Thyroid gland (tissue), 4 donors: ENCODE results near the gene DHX58. TPM values are rescaled to one million over a fixed set of nuclear protein-coding genes. Genes with fewer than 3 reads are reported as not detected.
A peak's percentile ranks its signal among the peaks of the same experiment; 100 is the strongest.

Experiments used
- DNase-seq, 2 donors: peaks; one replicate each; pipeline ENCODE4 v3.0.0-alpha.2; 2019
- H3K27ac ChIP-seq, 3 donors: fragments of 200-600 bp; sonication (generic); 1 replicate in 2 of 3; 2 replicates in 1 of 3; pipeline ENCODE4 v1.5.1; 2016 to 2019; ENCODE audit warnings: mild to moderate bottlenecking in 1 of 3, moderate library complexity in 1 of 3
- H3K27me3 ChIP-seq: fragments of 200-600 bp; sonication (generic); one replicate; pipeline ENCODE4 v1.5.1; 2019
- H3K36me3 ChIP-seq, 2 donors: fragments of 200-600 bp; sonication (generic); one replicate each; pipeline ENCODE4 v1.5.1; 2016 to 2019
- H3K4me1 ChIP-seq, 2 donors: fragments of 200-600 bp; sonication (generic); one replicate each; pipeline ENCODE4 v1.5.1; 2017 to 2019
- H3K4me3 ChIP-seq, 3 donors: fragments of 200-600 bp; sonication (generic); replicated peaks in 1 of 3; 1 replicate in 2 of 3; 2 replicates in 1 of 3; pipeline ENCODE4 v1.5.1; 2016; ENCODE audit warnings: mild to moderate bottlenecking in 1 of 3
- H3K9me3 ChIP-seq: fragments of 200-600 bp; sonication (generic); one replicate; pipeline ENCODE4 v1.5.1; 2017
- POLR2A ChIP-seq, 2 donors: fragments of 450-650 bp; IDR thresholded peaks; one replicate each; pipeline ENCODE4 v1.6.1; 2017; ENCODE audit warnings: antibody characterized with exemption in 2 of 2, mild to moderate bottlenecking in 2 of 2, moderate library complexity in 1 of 2
- WGBS, 2 donors: methylation state at CpG; one replicate each; pipeline ENCODE4 v1.1.5; 2017; 5-methylcytosine and 5-hydroxymethylcytosine counted together
- intact Hi-C: fragments of 100-400 bp; cut with DNase I; formaldehyde crosslinking; loops from one replicate; pipeline ENCODE4 v1.15.1; 2023
- total RNA-seq, 4 donors: library from RNA; depleted of rRNA; stranded (reverse); fragments of >200 nt; gene quantifications; one replicate each; pipeline ENCODE4 v1.2.3, GENCODE V29; 2016
- TF ChIP-seq, protein P1 (sequence below), 6 experiments: fragments of 200-600 bp in 3 of 6; fragments of 450-650 bp in 3 of 6; sonication (generic) in 3 of 6; IDR thresholded peaks; one replicate each; pipeline ENCODE4 v1.5.1; 2016 to 2019; ENCODE audit warnings: antibody characterized with exemption in 6 of 6, mild to moderate bottlenecking in 2 of 6, inconsistent platforms in 1 of 6, moderate library complexity in 1 of 6

The DHX58 gene
- total RNA-seq, result 10 to 100 TPM in 2 of 4 donors, 1 to 10 TPM in 2; 6.4 to 12.9 (median 9.7) TPM

DNA sequence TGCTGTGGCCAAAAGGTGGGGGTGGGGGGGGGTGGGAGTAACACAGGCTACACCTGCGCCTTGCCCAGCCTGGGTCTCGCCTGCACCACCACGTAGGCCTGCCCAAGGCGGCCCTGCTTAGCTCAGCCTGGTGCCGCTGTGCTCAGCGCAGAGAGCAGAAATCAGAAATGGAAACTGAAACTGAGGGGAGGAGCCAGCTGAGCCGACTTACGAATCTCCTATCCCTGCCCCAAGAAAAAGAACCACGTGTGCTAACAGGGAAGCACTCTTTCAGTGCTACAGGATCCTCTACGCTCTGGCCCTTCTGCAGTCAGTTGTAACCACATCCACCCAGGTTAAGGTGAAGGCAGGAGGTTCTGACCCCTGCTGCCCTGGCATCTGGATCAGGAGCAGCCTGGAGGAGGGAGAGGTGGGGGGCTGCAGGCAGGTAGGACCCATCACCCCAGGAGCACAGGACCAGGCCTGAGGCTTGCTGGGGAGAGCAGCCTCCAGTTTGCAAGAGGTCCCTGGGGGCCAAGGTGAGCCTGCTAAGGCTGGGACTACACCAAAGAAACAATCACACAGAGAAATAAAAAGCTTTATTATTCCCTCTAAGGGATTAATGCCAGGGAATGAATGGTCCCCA lies at the start of gene DHX58:
DHX58 (minus strand) TSS at position 163 of the 625 bp plus-strand sequence. CDS start 822 bp downstream, outside the sequence.
- TF ChIP-seq POLR2A (IDR thresholded peaks at IDR 0.05), result peak in 1 of 2 donors; percentile 56
- TF ChIP-seq, protein P1, sequence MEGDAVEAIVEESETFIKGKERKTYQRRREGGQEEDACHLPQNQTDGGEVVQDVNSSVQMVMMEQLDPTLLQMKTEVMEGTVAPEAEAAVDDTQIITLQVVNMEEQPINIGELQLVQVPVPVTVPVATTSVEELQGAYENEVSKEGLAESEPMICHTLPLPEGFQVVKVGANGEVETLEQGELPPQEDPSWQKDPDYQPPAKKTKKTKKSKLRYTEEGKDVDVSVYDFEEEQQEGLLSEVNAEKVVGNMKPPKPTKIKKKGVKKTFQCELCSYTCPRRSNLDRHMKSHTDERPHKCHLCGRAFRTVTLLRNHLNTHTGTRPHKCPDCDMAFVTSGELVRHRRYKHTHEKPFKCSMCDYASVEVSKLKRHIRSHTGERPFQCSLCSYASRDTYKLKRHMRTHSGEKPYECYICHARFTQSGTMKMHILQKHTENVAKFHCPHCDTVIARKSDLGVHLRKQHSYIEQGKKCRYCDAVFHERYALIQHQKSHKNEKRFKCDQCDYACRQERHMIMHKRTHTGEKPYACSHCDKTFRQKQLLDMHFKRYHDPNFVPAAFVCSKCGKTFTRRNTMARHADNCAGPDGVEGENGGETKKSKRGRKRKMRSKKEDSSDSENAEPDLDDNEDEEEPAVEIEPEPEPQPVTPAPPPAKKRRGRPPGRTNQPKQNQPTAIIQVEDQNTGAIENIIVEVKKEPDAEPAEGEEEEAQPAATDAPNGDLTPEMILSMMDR (IDR thresholded peaks at IDR 0.05), result no peak
- Histone ChIP-seq H3K27me3 (no peaks in the 10 kb centered on the region), H3K4me3 (peak within 1 kb of the TSS; percentile 4 to 41 (median 24)), H3K9me3 (no peaks in the 10 kb centered on the region), H3K36me3 (no peaks in the 10 kb centered on the region), H3K27ac (peak within 1 kb of the TSS; percentile 71 to 88 (median 83)), H3K4me1 (peaks cover 13 to 21% of the 10 kb centered on the region in 2 donors)
- DNase-seq, result peak; percentile 71 to 79
- 36 to 40% methylated on average over 6 to 10 of the region's 10 CpGs for WGBS, 2 donors
- intact Hi-C loops, result no loop called here

DNA sequence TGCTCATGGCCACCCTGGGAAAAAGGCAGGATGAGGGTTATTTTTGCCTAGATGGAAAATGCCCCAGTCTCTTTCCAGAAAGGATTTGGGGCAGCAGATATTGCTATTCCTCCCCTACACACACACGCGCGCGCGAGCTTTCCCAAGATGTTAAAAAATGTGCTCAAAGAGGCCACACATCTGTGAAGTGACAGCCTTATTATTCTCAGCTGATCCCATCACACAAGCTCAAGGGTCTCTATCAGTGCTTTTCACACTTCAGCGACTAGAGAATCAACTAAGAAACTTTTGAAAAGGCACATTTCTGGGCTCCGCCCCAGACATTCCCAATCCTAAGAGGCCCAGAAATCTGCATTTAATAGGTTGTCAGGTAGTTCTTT lies 48.0 kb upstream of the DHX58 start:
- TF ChIP-seq POLR2A (IDR thresholded peaks at IDR 0.05), result no peak
- TF ChIP-seq, protein P1 (IDR thresholded peaks at IDR 0.05), result no peak
- WGBS, 2 donors, result 76 to 79% methylated on average over 7 of the region's 7 CpGs

DNA sequence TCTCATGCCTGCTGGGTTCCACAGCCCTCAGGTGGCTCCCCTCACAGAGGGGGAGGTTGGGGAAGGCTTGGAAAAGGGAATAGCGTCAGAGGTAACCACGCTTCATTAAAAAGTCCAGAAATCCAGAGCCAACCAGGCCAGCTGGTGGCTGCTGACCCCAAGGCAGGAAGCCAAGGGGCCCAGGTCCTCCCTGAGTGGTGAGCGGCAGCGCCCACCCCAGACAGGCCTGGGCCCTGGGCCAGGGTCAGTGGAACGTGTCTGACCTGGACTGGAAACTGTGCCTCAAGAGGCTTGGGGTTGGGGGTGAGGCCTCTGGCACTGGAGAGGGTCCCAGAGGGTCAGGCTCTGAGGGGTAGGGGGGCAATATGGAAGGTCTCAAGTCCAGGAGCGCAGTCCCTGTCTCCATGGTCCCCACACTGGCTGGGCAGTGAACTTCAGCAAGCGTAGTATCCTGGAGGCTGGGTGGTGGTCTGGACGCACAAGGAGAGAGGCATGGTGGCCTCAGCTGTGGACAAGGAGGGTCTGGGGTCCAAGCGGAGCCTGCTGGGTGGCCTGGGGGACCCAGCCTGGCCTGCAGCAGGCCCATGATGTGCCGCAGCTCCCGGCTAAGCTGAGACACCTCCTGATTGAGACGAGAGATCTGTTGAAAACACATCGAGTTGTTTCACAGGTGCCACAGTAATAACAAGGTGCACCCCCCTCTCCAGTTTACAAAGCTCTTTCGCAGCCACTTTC lies 47.4 kb upstream of the DHX58 start:
- no peak overlapping the region for H3K4me3 ChIP-seq
- peak; percentile 67 for DNase-seq
- 36 to 49% methylated on average over 6 to 14 of the region's 14 CpGs for WGBS, 2 donors
- H3K27me3 ChIP-seq, result no peaks in the 10 kb centered on the region
- intact Hi-C loops, result loop anchor here (10.0 kb wide), 1 partner anchor 45 kb away; no protein-coding TSS in a partner anchor
- H3K27ac ChIP-seq, result peak overlapping the region; percentile 23 to 56 (median 24)
- peaks cover 14 to 15% of the 10 kb centered on the region in 2 donors for H3K4me1 ChIP-seq
- no peaks in the 10 kb centered on the region for H3K36me3 ChIP-seq
- H3K9me3 ChIP-seq, result no peaks in the 10 kb centered on the region
- TF ChIP-seq, protein P1 (IDR thresholded peaks at IDR 0.05), result no peak
- no peak for TF ChIP-seq POLR2A (IDR thresholded peaks at IDR 0.05)

More for the DNA sequence above, 48.0 kb upstream of the DHX58 start:
- DNase-seq, result no peak
- Histone ChIP-seq H3K36me3 (no peaks in the 10 kb centered on the region), H3K27ac (peak overlapping the region in 1 of 3 donors; percentile 23), H3K4me3 (no peak overlapping the region), H3K4me1 (peaks cover 11 to 12% of the 10 kb centered on the region in 2 donors), H3K27me3 (no peaks in the 10 kb centered on the region), H3K9me3 (no peaks in the 10 kb centered on the region)
- intact Hi-C loops, result no loop called here

DNA sequence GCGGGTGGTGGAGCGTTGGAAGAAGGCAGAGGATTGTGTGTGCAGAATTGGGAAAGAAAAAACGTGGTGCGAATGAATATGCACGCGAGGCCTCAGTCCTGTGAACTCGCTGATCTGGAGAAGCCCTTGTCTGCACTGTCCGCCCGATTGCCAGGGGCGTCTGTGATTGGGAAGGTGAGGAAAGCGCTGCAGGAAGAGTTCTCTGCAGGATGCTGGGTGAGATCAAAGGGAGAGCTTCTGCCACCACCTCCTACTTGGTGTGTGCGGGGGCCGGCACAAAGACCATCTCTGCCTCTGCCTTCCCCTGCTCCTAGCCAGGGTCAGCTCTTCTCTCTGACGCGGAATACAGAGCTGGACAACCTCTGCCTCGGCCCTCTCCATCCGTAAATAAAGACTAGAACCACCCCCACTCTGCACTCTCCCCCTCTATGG lies 43.1 kb upstream of the DHX58 start:
- peak overlapping the region in 1 of 3 donors; percentile 91 for H3K4me3 ChIP-seq
- WGBS, 2 donors, result 34% methylated on average over 17 of the region's 17 CpGs

More for the DNA sequence above, 43.1 kb upstream of the DHX58 start:
- H3K27me3 ChIP-seq, result no peaks in the 10 kb centered on the region
- DNase-seq, result no peak
- H3K27ac ChIP-seq, result peak overlapping the region in 1 of 3 donors; percentile 31
- H3K9me3 ChIP-seq, result no peaks in the 10 kb centered on the region
- TF ChIP-seq, protein P1 (IDR thresholded peaks at IDR 0.05), result no peak
- no peak for TF ChIP-seq POLR2A (IDR thresholded peaks at IDR 0.05)
- H3K4me1 ChIP-seq, result peaks cover 33 to 40% of the 10 kb centered on the region in 2 donors
- intact Hi-C loops, result loop anchor here (10.0 kb wide), 1 partner anchor 49 kb away; no protein-coding TSS in a partner anchor
- H3K36me3 ChIP-seq, result no peaks in the 10 kb centered on the region
